IPS DF 6.9 (cell line): ENCODE measurements around the gene GALNT2.

Experiments used
- DNase-seq: peaks from one replicate; pipeline ENCODE4 v3.0.0-alpha.2; 2013; ENCODE audit warnings: low read depth, low spot score
- H3K27ac ChIP-seq: one replicate; pipeline ENCODE4 v1.5.1; 2013; ENCODE audit warnings: low read length, control low read depth
- H3K27me3 ChIP-seq: 2 replicates; pipeline ENCODE4 v1.6.1; 2013; ENCODE audit warnings: mild to moderate bottlenecking, low read length; ENCODE audit not compliant: control insufficient read depth, insufficient read depth
- H3K36me3 ChIP-seq: 2 replicates; pipeline ENCODE4 v1.6.1; 2013; ENCODE audit warnings: low read length; ENCODE audit not compliant: control insufficient read depth, insufficient read depth
- H3K4me1 ChIP-seq: 2 replicates; pipeline ENCODE4 v1.6.1; 2013; ENCODE audit warnings: low read length; ENCODE audit not compliant: control insufficient read depth, insufficient read depth
- H3K4me3 ChIP-seq: 2 replicates; pipeline ENCODE4 v1.5.1; 2013; ENCODE audit warnings: mild to moderate bottlenecking, low read length
- H3K9me3 ChIP-seq: 2 replicates; pipeline ENCODE4 v1.6.1; 2013; ENCODE audit warnings: low read length, inconsistent platforms; ENCODE audit not compliant: control insufficient read depth, insufficient read depth
- WGBS: extraction: QIAGEN DNeasy Blood & Tissue Kit; methylation state at CpG from one replicate; pipeline ENCODE4 v1.1.7; 2013; ENCODE audit warnings: mixed read lengths, missing lambda C conversion rate; ENCODE audit not compliant: insufficient read length, insufficient coverage; 5-methylcytosine and 5-hydroxymethylcytosine counted together

GALNT2 gene

DNA sequence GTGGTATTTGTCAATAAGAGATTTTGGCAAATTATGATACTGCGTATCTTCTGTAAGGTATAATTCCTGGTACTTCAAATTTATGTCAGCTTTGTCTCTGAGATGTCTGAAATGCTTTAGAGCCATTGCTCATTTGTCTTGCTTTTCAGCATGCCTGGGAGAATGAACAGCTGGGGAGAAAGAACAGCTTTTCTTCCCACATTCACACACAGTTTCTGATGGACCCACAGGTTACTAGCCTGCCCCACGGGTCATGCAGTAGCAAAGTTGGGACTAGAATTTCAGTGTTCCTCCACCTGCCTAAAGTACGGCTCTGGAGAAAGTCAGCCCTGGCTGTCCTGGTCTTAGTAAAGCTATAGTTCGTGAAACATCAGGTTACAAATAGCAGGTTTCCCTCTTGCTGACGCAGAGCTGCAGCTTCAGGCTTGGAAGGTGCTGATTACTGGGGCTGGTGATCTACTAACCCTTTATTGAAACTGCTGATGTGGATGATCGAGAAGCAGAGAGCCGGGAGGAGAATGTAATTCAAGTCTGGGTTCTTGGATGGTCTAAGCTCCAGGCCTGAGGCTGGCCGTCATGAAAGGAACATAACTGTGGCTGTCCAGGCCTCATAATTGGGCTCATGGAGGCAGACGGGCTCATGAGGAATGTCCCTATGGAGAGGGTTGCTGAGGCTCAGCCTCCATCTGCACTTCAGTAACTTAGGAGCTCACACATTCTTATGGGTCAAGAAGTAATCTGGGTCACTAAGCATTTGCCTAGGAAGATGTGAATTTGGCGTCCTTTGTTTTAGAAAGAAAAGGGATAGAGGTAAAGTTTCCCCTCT is 12.4 kb downstream of the GALNT2 start:
- H3K4me1 ChIP-seq: peaks cover 2% of the 10 kb centered on the region
- no peak for DNase-seq
- H3K27ac ChIP-seq: no peak overlapping the region
- no peaks in the 10 kb centered on the region for H3K36me3 ChIP-seq
- no peaks in the 10 kb centered on the region for H3K27me3 ChIP-seq
- H3K9me3 ChIP-seq: no peaks in the 10 kb centered on the region
- WGBS: no CpG with 5 or more reads among the region's 10 CpGs
- no peak overlapping the region for H3K4me3 ChIP-seq

DNA sequence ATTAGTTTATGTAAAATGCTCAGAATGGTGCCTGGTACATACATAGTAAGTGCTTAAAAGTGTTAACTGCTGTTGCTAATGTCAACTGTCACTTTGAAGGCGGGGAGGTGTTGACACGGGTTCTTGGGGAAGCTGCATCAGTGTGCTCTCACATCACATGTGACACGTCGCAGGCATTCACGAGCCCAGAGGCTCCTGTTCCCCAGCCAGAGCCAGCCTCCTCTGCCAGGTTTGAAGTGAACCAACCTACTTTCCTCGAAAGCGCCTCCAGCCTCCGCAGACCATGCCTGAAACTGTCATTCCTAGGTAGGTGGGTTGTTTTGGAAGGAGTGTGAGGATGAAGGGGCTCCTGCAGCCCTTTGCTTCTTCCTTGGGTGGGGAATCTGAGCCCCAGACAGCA is 13.8 kb downstream of the GALNT2 start:
- no CpG with 5 or more reads among the region's 8 CpGs for WGBS
- Histone ChIP-seq H3K4me1 (peaks cover 4% of the 10 kb centered on the region), H3K27ac (no peak overlapping the region), H3K9me3 (no peaks in the 10 kb centered on the region), H3K4me3 (no peak overlapping the region), H3K36me3 (no peaks in the 10 kb centered on the region), H3K27me3 (no peaks in the 10 kb centered on the region)
- no peak for DNase-seq

- no CpG with 5 or more reads among the region's 8 CpGs for WGBS
- Histone ChIP-seq H3K4me1 (peaks cover 6% of the 10 kb centered on the region), H3K27ac (no peak overlapping the region)
Measured at GRCh38 chr1:230081751-230082150, 14.7 kb downstream of the GALNT2 start.

DNA sequence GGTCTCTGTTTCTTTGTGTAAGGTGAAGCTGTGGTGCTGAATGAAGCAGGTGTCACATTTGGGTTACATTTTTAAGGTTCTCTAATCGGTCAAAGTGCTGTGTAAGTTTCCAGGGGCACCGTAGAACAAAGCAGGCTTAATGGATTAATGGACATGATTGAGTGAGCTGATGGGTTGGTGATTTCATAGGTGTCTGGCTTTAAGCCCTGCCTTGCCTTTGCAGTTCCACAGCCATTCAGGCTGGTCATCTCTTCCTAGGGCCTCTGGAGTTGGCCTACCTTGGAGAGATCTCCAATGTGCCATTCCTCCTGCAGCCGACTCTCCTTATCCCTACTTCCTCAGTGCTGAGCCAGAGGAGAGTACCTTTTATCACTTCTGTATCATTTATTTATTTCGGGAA is 15.2 kb downstream of the GALNT2 start:
- no peak overlapping the region for H3K27ac ChIP-seq
- H3K4me1 ChIP-seq: peaks cover 6% of the 10 kb centered on the region
- H3K27me3 ChIP-seq: no peaks in the 10 kb centered on the region
- whole genome bisulfite sequencing: no CpG with 5 or more reads among the region's 4 CpGs
- H3K4me3 ChIP-seq: no peak overlapping the region
- H3K9me3 ChIP-seq: no peaks in the 10 kb centered on the region
- no peaks in the 10 kb centered on the region for H3K36me3 ChIP-seq
- no peak for DNase-seq

More at GRCh38 chr1:230081751-230082150, 14.7 kb downstream of the GALNT2 start:
- DNase-seq: no peak
- H3K4me3 ChIP-seq: no peak overlapping the region
- no peaks in the 10 kb centered on the region for H3K27me3 ChIP-seq
- H3K36me3 ChIP-seq: no peaks in the 10 kb centered on the region
- H3K9me3 ChIP-seq: no peaks in the 10 kb centered on the region

- Histone ChIP-seq H3K4me3 (no peak overlapping the region), H3K36me3 (no peaks in the 10 kb centered on the region), H3K9me3 (no peaks in the 10 kb centered on the region), H3K4me1 (peaks cover 6% of the 10 kb centered on the region), H3K27me3 (no peaks in the 10 kb centered on the region), H3K27ac (no peak overlapping the region)
- WGBS: no CpG with 5 or more reads among the region's 9 CpGs
- no peak for DNase-seq
Measured at GRCh38 chr1:230083053-230083452, 16.0 kb downstream of the GALNT2 start.

DNA sequence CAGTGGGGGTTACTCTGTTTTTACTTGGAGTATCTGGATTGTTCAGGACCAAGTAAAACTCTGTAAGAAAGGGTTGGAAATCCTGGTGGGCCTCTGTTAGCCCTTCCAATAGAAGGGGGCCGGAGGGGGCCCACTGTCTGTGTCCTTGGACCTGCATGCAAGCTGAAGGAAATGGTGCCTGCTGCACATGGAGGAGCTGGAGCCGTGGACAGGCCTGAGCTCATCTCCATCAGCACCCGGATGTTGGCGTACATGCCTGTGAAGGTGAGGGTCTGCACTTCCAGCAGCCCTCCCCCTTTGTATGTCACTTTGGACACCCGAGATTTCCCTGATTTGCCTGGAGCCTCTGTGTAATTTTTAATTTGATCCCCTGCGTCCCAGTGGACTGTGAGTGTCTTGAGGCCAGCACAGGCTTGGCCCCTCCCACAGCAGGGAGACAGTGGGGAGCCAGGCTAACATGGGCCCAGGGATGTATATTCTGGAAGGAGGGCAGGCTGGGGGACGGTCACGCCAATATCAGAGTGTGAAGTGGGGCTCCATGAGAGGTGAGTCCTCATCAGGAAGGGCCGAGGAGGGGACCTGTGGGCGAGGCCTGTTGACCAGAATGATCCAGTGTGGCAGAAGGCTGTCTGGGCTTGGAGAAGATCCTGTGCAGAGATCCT is 16.8 kb downstream of the GALNT2 start:
- Histone ChIP-seq H3K27me3 (no peaks in the 10 kb centered on the region), H3K4me3 (no peak overlapping the region), H3K27ac (no peak overlapping the region), H3K9me3 (no peaks in the 10 kb centered on the region), H3K36me3 (no peaks in the 10 kb centered on the region), H3K4me1 (peaks cover 6% of the 10 kb centered on the region)
- no CpG with 5 or more reads among the region's 10 CpGs for WGBS
- no peak for DNase-seq

DNA sequence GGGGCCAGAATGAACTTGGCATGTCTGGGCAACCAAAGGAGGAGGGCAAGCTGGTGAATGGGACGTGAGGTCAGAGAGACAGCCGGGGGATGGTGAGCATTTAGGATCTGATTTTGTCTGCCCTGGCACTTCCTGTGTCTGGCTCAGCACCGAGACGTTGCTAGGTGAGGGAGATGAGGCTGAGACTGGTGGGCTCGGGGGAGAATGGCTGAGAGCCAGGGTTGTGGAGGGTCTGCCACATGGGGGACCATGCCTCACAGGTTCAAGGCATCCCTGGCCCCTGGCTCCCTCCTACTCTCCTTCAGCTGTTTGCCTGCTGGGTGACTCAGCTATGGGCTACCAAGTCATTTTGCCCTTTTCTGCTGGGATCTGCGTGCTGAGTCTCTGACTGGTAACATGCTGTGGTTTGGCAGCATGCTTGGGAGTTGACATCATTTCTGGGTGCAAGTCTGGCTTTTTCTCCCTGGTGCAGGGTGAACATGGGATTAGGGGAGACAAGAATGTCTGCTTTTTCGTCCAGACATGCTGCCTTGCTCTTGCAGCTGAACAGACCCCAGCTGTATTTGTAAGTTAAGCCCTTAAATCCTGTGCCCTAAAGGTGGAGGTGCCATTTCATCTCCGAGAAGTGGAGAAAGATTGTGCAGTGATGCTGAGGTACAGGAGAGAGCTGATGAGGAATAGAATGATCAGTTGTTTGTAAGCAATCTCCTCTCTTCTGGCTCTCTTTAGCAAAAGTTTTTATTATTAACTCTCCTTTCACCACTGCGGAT is 17.6 kb downstream of the GALNT2 start:
- Histone ChIP-seq H3K9me3 (no peaks in the 10 kb centered on the region), H3K4me1 (peaks cover 6% of the 10 kb centered on the region), H3K36me3 (no peaks in the 10 kb centered on the region), H3K4me3 (no peak overlapping the region), H3K27me3 (no peaks in the 10 kb centered on the region), H3K27ac (no peak overlapping the region)
- WGBS: no CpG with 5 or more reads among the region's 9 CpGs
- no peak for DNase-seq

GRCh38 chr1:230085178-230085515 is 18.1 kb downstream of the GALNT2 start:
- Histone ChIP-seq H3K27me3 (no peaks in the 10 kb centered on the region), H3K36me3 (no peaks in the 10 kb centered on the region), H3K27ac (no peak overlapping the region), H3K9me3 (no peaks in the 10 kb centered on the region), H3K4me3 (no peak overlapping the region), H3K4me1 (peaks cover 6% of the 10 kb centered on the region)
- DNase-seq: no peak
- no CpG with 5 or more reads among the region's 5 CpGs for WGBS

GRCh38 chr1:230086151-230086550 is 19.1 kb downstream of the GALNT2 start:
- H3K27ac ChIP-seq: no peak overlapping the region
- H3K9me3 ChIP-seq: no peaks in the 10 kb centered on the region
- H3K4me1 ChIP-seq: peaks cover 6% of the 10 kb centered on the region
- no peaks in the 10 kb centered on the region for H3K36me3 ChIP-seq
- no CpG with 5 or more reads among the region's 6 CpGs for WGBS
- H3K27me3 ChIP-seq: no peaks in the 10 kb centered on the region
- no peak overlapping the region for H3K4me3 ChIP-seq
- no peak for DNase-seq

GRCh38 chr1:230087028-230087716 is 20.1 kb downstream of the GALNT2 start:
- no CpG with 5 or more reads among the region's 12 CpGs for WGBS
- H3K4me3 ChIP-seq: no peak overlapping the region
- no peaks in the 10 kb centered on the region for H3K36me3 ChIP-seq
- H3K27ac ChIP-seq: no peak overlapping the region
- no peaks in the 10 kb centered on the region for H3K9me3 ChIP-seq
- peaks cover 6% of the 10 kb centered on the region for H3K4me1 ChIP-seq
- no peaks in the 10 kb centered on the region for H3K27me3 ChIP-seq
- DNase-seq: no peak
